RWPE1 (cell line): Measurements from ENCODE around the gene NEXMIF.
"Not testable (repeated sequence)": the region's sequence is repeated elsewhere in the genome, so short reads cannot be mapped to it uniquely, and the experiment has no call there.

Experiments used
- CTCF ChIA-PET: fragments of 350-600 bp; sonication (Branson Sonifier 250); formaldehyde crosslinking; extraction: SDS; loops from one replicate; lab custom pipeline; 2021; lab: Yijun Ruan, JAX
- POLR2A ChIA-PET: fragments of 400-600 bp; formaldehyde crosslinking; extraction: SDS; loops from one replicate; lab custom pipeline; 2020; ENCODE audit warnings: antibody characterized with exemption; ENCODE audit not compliant: low non-redundant PET; lab: Yijun Ruan, JAX
- DNase-seq: peaks from one replicate; pipeline ENCODE4 v3.0.0; 2012; ENCODE audit warnings: low spot score
- H3K27ac ChIP-seq: fragments of 450-650 bp; 2 replicates; pipeline ENCODE4 v1.5.1; 2017
- CTCF ChIP-seq: fragments of 450-650 bp; conservative IDR thresholded peaks from 2 replicates; pipeline ENCODE4 v1.5.1; 2017; ENCODE audit warnings: low read depth, mild to moderate bottlenecking

NEXMIF gene

DNA sequence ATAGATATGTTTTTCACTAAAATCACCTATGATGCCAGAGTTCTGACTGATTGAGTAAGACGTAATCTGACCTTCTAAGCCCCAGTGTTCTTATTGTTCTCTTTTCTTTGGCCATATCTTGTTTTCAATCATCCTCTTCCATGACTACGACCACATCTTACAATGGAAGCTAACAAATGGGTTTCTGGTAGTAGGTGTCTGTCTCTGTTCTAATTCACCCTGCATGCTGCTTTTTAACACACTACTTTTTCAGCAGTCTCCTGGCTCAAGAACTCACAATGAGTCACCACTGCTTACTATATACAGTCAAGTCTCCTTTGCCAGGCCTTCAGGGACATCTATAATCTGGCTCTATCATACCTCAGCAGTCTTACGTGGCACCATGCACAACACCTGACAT is 146.1 kb downstream of the NEXMIF start:
- ChIA-PET POLR2A (no interaction called here), CTCF (no interaction called here)
- no peak for DNase-seq
- no peak overlapping the region for H3K27ac ChIP-seq
- TF ChIP-seq CTCF, result no peak

DNA sequence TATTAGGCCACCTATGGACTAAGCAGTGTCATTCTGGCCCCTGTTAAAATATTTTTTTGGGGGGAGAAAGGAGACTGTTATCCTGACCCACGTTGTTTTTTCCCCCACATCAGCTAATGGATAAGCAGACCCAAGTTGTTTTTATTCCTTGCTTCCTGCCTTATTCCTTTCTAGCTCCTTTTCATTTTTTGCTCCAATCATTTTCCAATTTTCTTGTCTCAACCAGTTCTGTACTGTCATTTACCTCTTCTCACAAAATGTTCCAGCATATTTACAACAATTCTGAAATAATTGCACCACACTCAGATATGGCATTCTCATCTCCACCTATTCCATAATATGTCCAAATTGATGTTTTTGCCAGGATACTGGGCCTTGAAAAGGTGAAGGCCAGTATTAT is 150.3 kb downstream of the NEXMIF start:
- ChIA-PET CTCF (no interaction called here), POLR2A (no interaction called here)
- TF ChIP-seq CTCF, result no peak
- H3K27ac ChIP-seq, result no peak overlapping the region
- no peak for DNase-seq

DNA sequence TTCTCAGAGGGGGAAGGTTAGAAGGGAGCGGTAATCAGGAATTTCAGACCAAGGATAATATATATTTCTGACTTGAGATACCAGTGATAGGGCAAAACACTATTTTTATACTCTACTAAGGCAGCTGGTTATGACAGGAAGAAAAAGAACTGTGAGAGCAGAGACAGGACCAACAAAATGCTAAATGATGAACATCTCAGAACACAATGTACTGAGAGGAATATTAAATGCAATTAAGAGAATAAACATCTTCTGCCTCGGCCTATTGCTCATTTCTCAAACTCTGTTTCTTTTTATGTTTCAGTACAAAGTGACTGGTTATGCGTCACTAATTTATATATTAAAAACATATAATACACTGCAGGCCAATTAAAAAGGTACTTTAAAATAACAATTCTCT is 188.8 kb downstream of the NEXMIF start:
- TF ChIP-seq CTCF, result no peak
- no peak overlapping the region for H3K27ac ChIP-seq
- POLR2A ChIA-PET, result no interaction called here
- CTCF ChIA-PET, result no interaction called here
- no peak for DNase-seq

GRCh38 chrX:74705269-74705668 is 220.0 kb downstream of the NEXMIF start:
- no peak overlapping the region for H3K27ac ChIP-seq
- DNase-seq, result no peak
- ChIA-PET CTCF (no interaction called here), POLR2A (no interaction called here)
- TF ChIP-seq CTCF, result no peak

- CTCF ChIA-PET, POLR2A ChIA-PET, DNase-seq, H3K27ac ChIP-seq: not testable (repeated sequence)
These were observed 223.9 kb downstream of the NEXMIF start for GRCh38 chrX:74701343-74701742.

- ChIA-PET POLR2A (no interaction called here), CTCF (no interaction called here)
- no peak overlapping the region for H3K27ac ChIP-seq
- TF ChIP-seq CTCF, result no peak
- no peak for DNase-seq
These were observed 240.8 kb downstream of the NEXMIF start for GRCh38 chrX:74684466-74684865.
